A673 (cell line): ENCODE results near the gene IFT57.

Source experiments
- CTCF ChIP-seq: fragments of 300-800, 200-600 bp; sonication (generic); conservative IDR thresholded peaks from 2 replicates; pipeline ENCODE4 v1.5.1; 2017; ENCODE audit warnings: low read depth, mild to moderate bottlenecking, antibody characterized with exemption, low read length, moderate library complexity, mixed read lengths
- EZH2 ChIP-seq: fragments of 200-600 bp; sonication (generic); IDR thresholded peaks from 2 replicates; pipeline ENCODE4 v1.6.1; 2017; ENCODE audit warnings: borderline replicate concordance, low read depth, mild to moderate bottlenecking, mixed read lengths, antibody characterized with exemption, low read length; ENCODE audit not compliant: poor library complexity, severe bottlenecking

DNA sequence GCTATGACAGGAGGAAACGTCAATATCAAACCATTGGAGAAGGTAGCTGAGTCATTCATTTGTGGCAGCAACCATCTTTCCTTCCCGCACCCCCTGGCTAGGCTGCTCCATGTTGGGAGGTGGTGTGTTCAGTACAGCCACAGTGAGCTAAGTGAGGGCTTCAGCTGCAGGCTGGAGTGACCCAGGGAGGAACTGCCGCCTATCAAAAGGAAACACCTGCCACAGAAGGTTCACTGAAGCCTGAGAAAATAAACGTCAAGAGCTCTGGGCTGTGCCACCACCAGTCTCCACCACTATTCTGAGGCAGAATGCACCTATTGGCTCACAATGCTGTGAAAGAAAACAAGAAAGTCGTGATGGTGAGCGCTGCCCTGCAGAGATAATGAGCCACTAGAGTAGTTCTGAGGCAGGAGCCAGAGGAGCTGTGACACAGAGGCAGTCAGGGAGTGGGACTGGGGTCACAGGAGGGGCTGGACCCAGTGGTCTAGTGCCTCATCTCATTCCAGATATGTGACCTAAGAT, 96.6 kb downstream of the IFT57 start:
- TF ChIP-seq CTCF (no peak), EZH2 (no peak)
